IMR-90 (cell line): ENCODE data around the gene TRPC1. TPM values are rescaled to one million over a fixed set of nuclear protein-coding genes. Genes with fewer than 3 reads are reported as not detected.

Experiments used
- ATAC-seq: fragments of 200-7000 bp; cut with Tn5 transposase; 2 replicates; pipeline ENCODE4 v1.9.1; 2020; ENCODE audit warnings: low read depth, mild to moderate bottlenecking, moderate library complexity
- BruUV-seq: library from RNA; stranded (reverse); fragments of 400-500 nt; replicated peaks from 2 replicates; lab custom pipeline; 2021; lab: Mats Ljungman, UMichigan
- CTCF ChIA-PET: fragments of 300-600 bp; formaldehyde crosslinking; extraction: SDS; loops from one replicate; lab custom pipeline; 2021; ENCODE audit warnings: antibody characterized with exemption; lab: Yijun Ruan, JAX
- POLR2A ChIA-PET: fragments of 300-600 bp; sonication (Branson Sonifier 250); formaldehyde crosslinking; loops from one replicate; lab custom pipeline; 2022; ENCODE audit warnings: antibody characterized with exemption; ENCODE audit not compliant: unreplicated experiment; lab: Charles Lee
- DNase-seq: peaks from one replicate; pipeline ENCODE4 v3.0.0; 2013
- H2AFZ ChIP-seq: replicated peaks from 2 replicates; pipeline ENCODE3; 2013; ENCODE audit warnings: low read length, mild to moderate bottlenecking; ENCODE audit not compliant: poor library complexity
- H2AK5ac ChIP-seq: 2 replicates; pipeline ENCODE4 v1.6.1; 2013; ENCODE audit warnings: low read depth, low read length, inconsistent platforms
- H2AK9ac ChIP-seq: replicated peaks from 2 replicates; pipeline ENCODE3; 2013; ENCODE audit warnings: mild to moderate bottlenecking, low read depth, low read length, moderate library complexity; ENCODE audit not compliant: poor library complexity
- H2BK120ac ChIP-seq: 2 replicates; pipeline ENCODE4 v1.6.1; 2013; ENCODE audit warnings: low read depth, low read length, inconsistent platforms
- H2BK15ac ChIP-seq: 3 replicates; pipeline ENCODE4 v1.6.1; 2013; ENCODE audit warnings: low read depth, low read length, inconsistent platforms
- H2BK20ac ChIP-seq: 2 replicates; pipeline ENCODE4 v1.6.1; 2013; ENCODE audit warnings: low read depth, mild to moderate bottlenecking, inconsistent platforms, low read length, moderate library complexity
- H2BK5ac ChIP-seq: 2 replicates; pipeline ENCODE4 v1.6.1; 2013; ENCODE audit warnings: mild to moderate bottlenecking, low read depth, low read length, inconsistent platforms; ENCODE audit not compliant: poor library complexity, severe bottlenecking
- H3K14ac ChIP-seq: replicated peaks from 2 replicates; pipeline ENCODE4 v1.6.1; 2013; ENCODE audit warnings: low read depth, low read length, inconsistent platforms
- H3K18ac ChIP-seq: 2 replicates; pipeline ENCODE4 v1.6.1; 2013; ENCODE audit warnings: low read depth, low read length, control low read depth
- H3K23ac ChIP-seq: 2 replicates; pipeline ENCODE4 v1.6.1; 2013; ENCODE audit warnings: low read depth, low read length, inconsistent platforms
- H3K27ac ChIP-seq: 2 replicates; pipeline ENCODE4 v1.5.1; 2013; ENCODE audit warnings: mild to moderate bottlenecking, control low read depth, low read length; ENCODE audit not compliant: insufficient read depth
- H3K27me3 ChIP-seq: 2 replicates; pipeline ENCODE4 v1.6.1; 2013; ENCODE audit warnings: low read length; ENCODE audit not compliant: control insufficient read depth, insufficient read depth
- H3K36me3 ChIP-seq: 2 replicates; pipeline ENCODE4 v1.6.1; 2013; ENCODE audit warnings: low read length, mixed read lengths; ENCODE audit not compliant: control insufficient read depth, insufficient read depth
- H3K4ac ChIP-seq: 2 replicates; pipeline ENCODE4 v1.6.1; 2013; ENCODE audit warnings: low read depth, low read length, inconsistent platforms
- H3K4me1 ChIP-seq: 2 replicates; pipeline ENCODE4 v1.6.1; 2013; ENCODE audit warnings: low read length, mixed read lengths; ENCODE audit not compliant: control insufficient read depth, insufficient read depth
- H3K4me2 ChIP-seq: 2 replicates; pipeline ENCODE4 v1.6.1; 2013; ENCODE audit warnings: low read depth, mild to moderate bottlenecking, control low read depth, low read length, moderate library complexity
- H3K4me3 ChIP-seq: 2 replicates; pipeline ENCODE4 v1.5.1; 2013; ENCODE audit warnings: low read depth, mild to moderate bottlenecking, control low read depth, low read length, moderate library complexity; ENCODE audit not compliant: insufficient read depth
- H3K56ac ChIP-seq: 2 replicates; pipeline ENCODE4 v1.6.1; 2013; ENCODE audit warnings: low read length, inconsistent platforms; ENCODE audit not compliant: insufficient read depth; ENCODE audit errors: extremely low read depth
- H3K79me1 ChIP-seq, 2 experiments: 2 replicates each; pipeline ENCODE4 v1.6.1; 2013; ENCODE audit warnings: low read length in 2 of 2, inconsistent platforms in 1 of 2, low read depth in 1 of 2
- H3K9ac ChIP-seq: 2 replicates; pipeline ENCODE4 v1.6.1; 2013; ENCODE audit warnings: low read depth, low read length, control low read depth
- H3K9me1 ChIP-seq: 2 replicates; pipeline ENCODE4 v1.6.1; 2013; ENCODE audit warnings: low read length, inconsistent platforms; ENCODE audit not compliant: insufficient read depth
- H3K9me3 ChIP-seq: 2 replicates; pipeline ENCODE4 v1.6.1; 2013; ENCODE audit warnings: low read length; ENCODE audit not compliant: control insufficient read depth, insufficient read depth
- H4K20me1 ChIP-seq: 2 replicates; pipeline ENCODE4 v1.6.1; 2013; ENCODE audit warnings: low read length, inconsistent platforms; ENCODE audit not compliant: insufficient read depth
- H4K5ac ChIP-seq: 2 replicates; pipeline ENCODE4 v1.6.1; 2013; ENCODE audit warnings: mild to moderate bottlenecking, low read depth, low read length, control low read depth
- H4K8ac ChIP-seq, 2 experiments: 2 replicates each; pipeline ENCODE4 v1.6.1; 2013; ENCODE audit warnings: low read depth in 2 of 2, low read length in 2 of 2, control low read depth in 1 of 2, inconsistent platforms in 1 of 2
- H4K91ac ChIP-seq: 2 replicates; pipeline ENCODE4 v1.6.1; 2013; ENCODE audit warnings: low read depth, low read length, inconsistent platforms; ENCODE audit not compliant: insufficient read depth
- BHLHE40 ChIP-seq: fragments of 150-350 bp; IDR thresholded peaks from 2 replicates; pipeline ENCODE4 v1.6.1; 2016; ENCODE audit warnings: mild to moderate bottlenecking, low read depth, low read length
- CEBPB ChIP-seq: IDR thresholded peaks from 2 replicates; pipeline ENCODE4 v1.6.1; 2012; ENCODE audit warnings: low read depth, low read length, improper control_type of control experiment
- CHD1 ChIP-seq: IDR thresholded peaks from 2 replicates; pipeline ENCODE4 v1.6.1; 2012; ENCODE audit warnings: low read depth, low read length, improper control_type of control experiment
- FOS ChIP-seq: fragments of 150-350 bp; IDR thresholded peaks from 2 replicates; pipeline ENCODE4 v1.6.1; 2016; ENCODE audit warnings: low read depth, low read length
- MAFK ChIP-seq: IDR thresholded peaks from 2 replicates; pipeline ENCODE4 v1.6.1; 2012; ENCODE audit warnings: low read depth, low read length, improper control_type of control experiment
- MAZ ChIP-seq: IDR thresholded peaks from 2 replicates; pipeline ENCODE4 v1.6.1; 2012; ENCODE audit warnings: low read depth, mild to moderate bottlenecking, low read length, improper control_type of control experiment, moderate library complexity, borderline replicate concordance
- MXI1 ChIP-seq: IDR thresholded peaks from 2 replicates; pipeline ENCODE4 v1.6.1; 2012; ENCODE audit warnings: low read depth, mild to moderate bottlenecking, low read length, moderate library complexity, borderline replicate concordance
- NFE2L2 ChIP-seq: fragments of 150-350 bp; IDR thresholded peaks from 2 replicates; pipeline ENCODE4 v1.6.1; 2016; ENCODE audit warnings: low read depth, mild to moderate bottlenecking, low read length
- RCOR1 ChIP-seq: IDR thresholded peaks from 2 replicates; pipeline ENCODE4 v1.6.1; 2012; ENCODE audit warnings: mild to moderate bottlenecking, low read length, improper control_type of control experiment; ENCODE audit not compliant: insufficient replicate concordance
- WGBS, 2 experiments: methylation state at CpG; one replicate each; pipeline versions ENCODE4 v1.1.5 to v1.1.7; 2013; ENCODE audit warnings: missing lambda C conversion rate in 2 of 2; ENCODE audit not compliant: insufficient read length in 1 of 2; ENCODE audit errors: extremely low coverage in 2 of 2; 5-methylcytosine and 5-hydroxymethylcytosine counted together
- dilution Hi-C: fragments of 300-500 bp; cut with HindIII; formaldehyde crosslinking; loops from one replicate; pipeline ENCODE4 v1.14.3; 2018; ENCODE audit warnings: low sequenced_read_pairs; ENCODE audit not compliant: unreplicated experiment
- in situ Hi-C: fragments of 300-500 bp; cut with MboI; formaldehyde crosslinking; loops from 3 replicates; pipeline ENCODE4 v1.14.3; 2019; ENCODE audit warnings: low sequenced_read_pairs, inconsistent platforms, mixed read lengths
- intact Hi-C: fragments of 100-400 bp; cut with micrococcal nuclease; formaldehyde crosslinking; loops from 2 replicates; pipeline ENCODE4 v1.10.0; 2022
- polyA plus RNA-seq, 3 experiments: library from polyadenylated mRNA; depleted of rRNA; stranded (reverse); fragments of >200 nt; gene quantifications; 2 replicates each; pipeline ENCODE4 v1.2.3, GENCODE V29; 2012; ENCODE audit warnings: low replicate concordance in 1 of 3
- total RNA-seq: library from RNA; depleted of rRNA; stranded (reverse); fragments of >200 nt; gene quantifications from 2 replicates; pipeline ENCODE4 v1.2.3, GENCODE V29; 2012
- TF ChIP-seq, protein P1 (sequence below): conservative IDR thresholded peaks from 2 replicates; pipeline ENCODE4 v1.5.1; 2012; ENCODE audit warnings: mild to moderate bottlenecking, low read depth, low read length, improper control_type of control experiment
- TF ChIP-seq, protein P2 (sequence below): fragments of 150-350 bp; IDR thresholded peaks from 2 replicates; pipeline ENCODE4 v1.6.1; 2016; ENCODE audit warnings: low read depth, mild to moderate bottlenecking, low read length, moderate library complexity, borderline replicate concordance
- TF ChIP-seq, protein P3 (sequence below): fragments of 150-350 bp; IDR thresholded peaks from 2 replicates; pipeline ENCODE4 v1.6.1; 2017; ENCODE audit warnings: mild to moderate bottlenecking, antibody characterized with exemption, low read length, low read depth

The TRPC1 gene
- total and polyA plus RNA-seq, 2 of the 4 experiments (the other 2 are of a cell fraction) = 5.9 to 7.2 TPM

DNA sequence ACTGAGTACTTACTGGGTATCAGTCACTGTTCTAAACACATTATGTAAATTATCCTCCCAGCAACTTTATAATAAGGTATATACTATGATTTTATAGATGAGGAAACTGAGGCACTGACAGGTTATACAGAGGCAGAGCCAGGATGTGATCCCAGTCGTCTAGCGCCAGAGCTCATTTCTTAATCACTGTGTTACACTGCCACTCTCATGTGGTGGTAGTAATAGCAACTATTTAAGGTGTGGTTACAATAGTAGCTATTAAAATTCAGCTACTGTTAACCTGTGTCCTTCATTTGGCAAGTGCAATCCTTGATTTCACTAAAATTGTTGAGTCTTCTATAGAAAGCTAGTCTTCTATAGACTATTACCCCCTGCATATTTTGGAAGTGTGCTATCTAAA is 43.1 kb upstream of the TRPC1 start:
- Histone ChIP-seq H2BK20ac (no peak overlapping the region), H4K8ac (no peak overlapping the region), H3K9me3 (no peaks in the 10 kb centered on the region), H3K4me1 (no peaks in the 10 kb centered on the region), H2BK15ac (no peak overlapping the region), H3K23ac (no peak overlapping the region), H3K4me2 (no peak overlapping the region), H3K9ac (no peak overlapping the region), H3K4me3 (no peak overlapping the region), H2BK5ac (no peak overlapping the region), H2AK5ac (no peak overlapping the region), H3K27ac (no peak overlapping the region), H3K9me1 (no peaks in the 10 kb centered on the region), H3K56ac (no peak overlapping the region), H3K14ac (no peak overlapping the region), H4K5ac (no peak overlapping the region), H4K20me1 (no peaks in the 10 kb centered on the region), H3K79me1 (no peaks in the 10 kb centered on the region), H3K36me3 (no peaks in the 10 kb centered on the region), H3K27me3 (no peaks in the 10 kb centered on the region), H4K91ac (no peak overlapping the region), H2AFZ (no peak overlapping the region), H3K4ac (no peak overlapping the region), H2BK120ac (no peak overlapping the region), H2AK9ac (no peak overlapping the region), H3K18ac (no peak overlapping the region)
- TF ChIP-seq CEBPB = no peak
- TF ChIP-seq, protein P1, sequence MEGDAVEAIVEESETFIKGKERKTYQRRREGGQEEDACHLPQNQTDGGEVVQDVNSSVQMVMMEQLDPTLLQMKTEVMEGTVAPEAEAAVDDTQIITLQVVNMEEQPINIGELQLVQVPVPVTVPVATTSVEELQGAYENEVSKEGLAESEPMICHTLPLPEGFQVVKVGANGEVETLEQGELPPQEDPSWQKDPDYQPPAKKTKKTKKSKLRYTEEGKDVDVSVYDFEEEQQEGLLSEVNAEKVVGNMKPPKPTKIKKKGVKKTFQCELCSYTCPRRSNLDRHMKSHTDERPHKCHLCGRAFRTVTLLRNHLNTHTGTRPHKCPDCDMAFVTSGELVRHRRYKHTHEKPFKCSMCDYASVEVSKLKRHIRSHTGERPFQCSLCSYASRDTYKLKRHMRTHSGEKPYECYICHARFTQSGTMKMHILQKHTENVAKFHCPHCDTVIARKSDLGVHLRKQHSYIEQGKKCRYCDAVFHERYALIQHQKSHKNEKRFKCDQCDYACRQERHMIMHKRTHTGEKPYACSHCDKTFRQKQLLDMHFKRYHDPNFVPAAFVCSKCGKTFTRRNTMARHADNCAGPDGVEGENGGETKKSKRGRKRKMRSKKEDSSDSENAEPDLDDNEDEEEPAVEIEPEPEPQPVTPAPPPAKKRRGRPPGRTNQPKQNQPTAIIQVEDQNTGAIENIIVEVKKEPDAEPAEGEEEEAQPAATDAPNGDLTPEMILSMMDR = no peak
- TF ChIP-seq, protein P2, sequence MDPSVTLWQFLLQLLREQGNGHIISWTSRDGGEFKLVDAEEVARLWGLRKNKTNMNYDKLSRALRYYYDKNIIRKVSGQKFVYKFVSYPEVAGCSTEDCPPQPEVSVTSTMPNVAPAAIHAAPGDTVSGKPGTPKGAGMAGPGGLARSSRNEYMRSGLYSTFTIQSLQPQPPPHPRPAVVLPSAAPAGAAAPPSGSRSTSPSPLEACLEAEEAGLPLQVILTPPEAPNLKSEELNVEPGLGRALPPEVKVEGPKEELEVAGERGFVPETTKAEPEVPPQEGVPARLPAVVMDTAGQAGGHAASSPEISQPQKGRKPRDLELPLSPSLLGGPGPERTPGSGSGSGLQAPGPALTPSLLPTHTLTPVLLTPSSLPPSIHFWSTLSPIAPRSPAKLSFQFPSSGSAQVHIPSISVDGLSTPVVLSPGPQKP = no peak
- no peak for TF ChIP-seq RCOR1
- TF ChIP-seq BHLHE40 = no peak
- TF ChIP-seq, protein P3, sequence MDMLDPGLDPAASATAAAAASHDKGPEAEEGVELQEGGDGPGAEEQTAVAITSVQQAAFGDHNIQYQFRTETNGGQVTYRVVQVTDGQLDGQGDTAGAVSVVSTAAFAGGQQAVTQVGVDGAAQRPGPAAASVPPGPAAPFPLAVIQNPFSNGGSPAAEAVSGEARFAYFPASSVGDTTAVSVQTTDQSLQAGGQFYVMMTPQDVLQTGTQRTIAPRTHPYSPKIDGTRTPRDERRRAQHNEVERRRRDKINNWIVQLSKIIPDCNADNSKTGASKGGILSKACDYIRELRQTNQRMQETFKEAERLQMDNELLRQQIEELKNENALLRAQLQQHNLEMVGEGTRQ = no peak
- TF ChIP-seq NFE2L2 = no peak
- TF ChIP-seq MXI1 = no peak
- no peak for TF ChIP-seq FOS
- no peak for TF ChIP-seq CHD1
- no peak for TF ChIP-seq MAZ
- TF ChIP-seq MAFK = no peak
- POLR2A ChIA-PET = no interaction called here
- intact Hi-C loops (no loop called here), dilution Hi-C loops (no loop called here), in situ Hi-C loops (no loop called here)
- CTCF ChIA-PET = no interaction called here
- DNase-seq = no peak
- no CpG with 5 or more reads among the region's 2 CpGs for WGBS, 2 experiments
- BruUV-seq = no TSS peak
- no peak for ATAC-seq
